HCT116 (cell line): ENCODE results near the gene ZNF655. TPM values are rescaled to one million over a fixed set of nuclear protein-coding genes. Genes with fewer than 3 reads are reported as not detected.

Experiments used
- ATAC-seq: fragments of 200-7000 bp; cut with Tn5 transposase; 2 replicates; pipeline ENCODE4 v1.9.1; 2020; ENCODE audit warnings: mild to moderate bottlenecking, moderate library complexity
- BruUV-seq: library from RNA; stranded (reverse); fragments of 400-500 nt; replicated peaks from 2 replicates; lab custom pipeline; 2021; lab: Mats Ljungman, UMichigan
- CTCF ChIA-PET: fragments of 300-600 bp; sonication (Branson Sonifier 250); formaldehyde crosslinking; loops from one replicate; lab custom pipeline; 2021; ENCODE audit warnings: antibody characterized with exemption; lab: Charles Lee
- POLR2A ChIA-PET: fragments of 300-600, 350-600 bp; sonication (Branson Sonifier 250); formaldehyde crosslinking; loops from one replicate; lab custom pipeline; 2021; ENCODE audit warnings: antibody characterized with exemption; lab: Charles Lee
- RAD21 ChIA-PET, 2 experiments: fragments of 300-600 bp; sonication (Branson Sonifier 250); formaldehyde crosslinking; loops; one replicate each; lab custom pipeline; 2023; ENCODE audit warnings: low total read pairs in 2 of 2; ENCODE audit not compliant: uncharacterized antibody in 2 of 2, unreplicated experiment in 2 of 2, low non-redundant PET in 1 of 2; lab: Charles Lee
- DNase-seq: peaks from one replicate; pipeline ENCODE4 v3.0.0-alpha.2; 2010; ENCODE audit warnings: low read depth, low spot score
- H2AFZ ChIP-seq: fragments of 200-600 bp; shearing (Covaris generic), sonication (generic); 2 replicates; pipeline ENCODE4 v1.6.1; 2017; ENCODE audit warnings: low read depth, mixed run types, mixed read lengths, antibody characterized with exemption, low read length; ENCODE audit not compliant: poor library complexity, severe bottlenecking
- H3K27ac ChIP-seq: 2 replicates; pipeline ENCODE4 v1.5.1; 2012; ENCODE audit warnings: low read depth, low read length
- H3K27me3 ChIP-seq: fragments of 200-600 bp; sonication (generic); 2 replicates; pipeline ENCODE4 v1.6.1; 2016; ENCODE audit warnings: mixed run types, low read length, mixed read lengths; ENCODE audit not compliant: insufficient read depth
- H3K36me3 ChIP-seq, 2 experiments: fragments of 200-500 bp in 1 of 2; fragments of 200-600 bp in 1 of 2; sonication (Bioruptor generic) in 1 of 2; sonication (generic) in 1 of 2; 2 replicates each; pipeline versions ENCODE4 v1.5.1 to v1.6.1; 2014 to 2016; ENCODE audit warnings: low read length in 2 of 2, inconsistent platforms in 1 of 2, mixed read lengths in 1 of 2, mixed run types in 1 of 2; ENCODE audit not compliant: insufficient read depth in 2 of 2, control insufficient read depth in 1 of 2
- H3K4me1 ChIP-seq, 2 experiments: fragments of 200-600 bp in 1 of 2; sonication (generic) in 1 of 2; 2 replicates each; pipeline versions ENCODE4 v1.5.1 to v1.6.1; 2012 to 2017; ENCODE audit warnings: low read length in 2 of 2, inconsistent platforms in 1 of 2, mild to moderate bottlenecking in 1 of 2, mixed read lengths in 1 of 2, mixed run types in 1 of 2, moderate library complexity in 1 of 2; ENCODE audit not compliant: insufficient read depth in 2 of 2, control insufficient read depth in 1 of 2
- H3K4me2 ChIP-seq: fragments of 200-600 bp; sonication (generic); 2 replicates; pipeline ENCODE4 v1.6.1; 2017; ENCODE audit warnings: mixed run types, low read length, mixed read lengths
- H3K4me3 ChIP-seq, 2 experiments: fragments of 200-600 bp in 1 of 2; sonication (generic) in 1 of 2; replicated peaks in 1 of 2; 2 replicates each; pipeline ENCODE4 v1.5.1; 2011 to 2016; ENCODE audit warnings: low read length in 2 of 2, control low read depth in 1 of 2, low read depth in 1 of 2, mild to moderate bottlenecking in 1 of 2, mixed read lengths in 1 of 2, mixed run types in 1 of 2
- H3K79me2 ChIP-seq: fragments of 200-600 bp; sonication (generic); 2 replicates; pipeline ENCODE4 v1.6.1; 2017; ENCODE audit warnings: mild to moderate bottlenecking, mixed run types, low read length, moderate library complexity, mixed read lengths; ENCODE audit not compliant: insufficient read depth
- H3K9ac ChIP-seq: fragments of 200-600 bp; sonication (generic); 2 replicates; pipeline ENCODE4 v1.6.1; 2016; ENCODE audit warnings: low read length, mixed read lengths
- H3K9me2 ChIP-seq: fragments of 200-600 bp; sonication (generic), shearing (Covaris generic); 2 replicates; pipeline ENCODE4 v1.6.1; 2017; ENCODE audit warnings: mixed run types, mild to moderate bottlenecking, moderate library complexity; ENCODE audit not compliant: insufficient read depth
- H3K9me3 ChIP-seq, 2 experiments: fragments of 200-500 bp in 1 of 2; fragments of 200-600 bp in 1 of 2; sonication (Bioruptor generic) in 1 of 2; sonication (generic) in 1 of 2; 2 replicates each; pipeline ENCODE4 v1.6.1; 2014 to 2017; ENCODE audit warnings: low read length in 2 of 2, mixed read lengths in 2 of 2, inconsistent platforms in 1 of 2, low read depth in 1 of 2, mild to moderate bottlenecking in 1 of 2, mixed run types in 1 of 2, moderate library complexity in 1 of 2; ENCODE audit not compliant: control insufficient read depth in 1 of 2, insufficient read depth in 1 of 2
- H4K20me1 ChIP-seq: fragments of 200-600 bp; sonication (generic), shearing (Covaris generic); 2 replicates; pipeline ENCODE4 v1.6.1; 2017; ENCODE audit warnings: mixed run types, mild to moderate bottlenecking, moderate library complexity; ENCODE audit not compliant: insufficient read depth
- ATF3 ChIP-seq: IDR thresholded peaks from 2 replicates; pipeline ENCODE4 v1.6.1; 2012
- CBX3 ChIP-seq: IDR thresholded peaks from 2 replicates; pipeline ENCODE4 v1.6.1; 2012; ENCODE audit warnings: low read depth
- CEBPB ChIP-seq: IDR thresholded peaks from 2 replicates; pipeline ENCODE4 v1.6.1; 2012; ENCODE audit warnings: low read depth
- CTCF ChIP-seq, 3 experiments: fragments of 200-600 bp in 1 of 3; sonication (generic) in 1 of 3; IDR thresholded peaks in 2 of 3; conservative IDR thresholded peaks in 1 of 3; 2 replicates each; pipeline ENCODE4 v1.5.1; 2012 to 2017; ENCODE audit warnings: low read depth in 2 of 3, low read length in 2 of 3, antibody characterized with exemption in 1 of 3, borderline replicate concordance in 1 of 3, control low read depth in 1 of 3, mild to moderate bottlenecking in 1 of 3, mixed read lengths in 1 of 3, mixed run types in 1 of 3, moderate library complexity in 1 of 3; ENCODE audit not compliant: insufficient read depth in 1 of 3
- EGR1 ChIP-seq: IDR thresholded peaks from 2 replicates; pipeline ENCODE4 v1.6.1; 2012; ENCODE audit warnings: low read depth
- ELF1 ChIP-seq: IDR thresholded peaks from 2 replicates; pipeline ENCODE4 v1.6.1; 2012; ENCODE audit warnings: low read depth, borderline replicate concordance
- EZH2 ChIP-seq: fragments of 200-600 bp; sonication (generic); IDR thresholded peaks from 2 replicates; pipeline ENCODE4 v1.6.1; 2017; ENCODE audit warnings: antibody characterized with exemption, mixed run types
- EZH2phosphoT487 ChIP-seq: fragments of 200-600 bp; IDR thresholded peaks from 2 replicates; pipeline ENCODE4 v1.6.1; 2018; ENCODE audit warnings: antibody characterized with exemption, borderline replicate concordance
- FOSL1 ChIP-seq: IDR thresholded peaks from 2 replicates; pipeline ENCODE4 v1.6.1; 2012; ENCODE audit warnings: low read depth
- JUND ChIP-seq: IDR thresholded peaks from 2 replicates; pipeline ENCODE4 v1.6.1; 2012
- MAX ChIP-seq: IDR thresholded peaks from 2 replicates; pipeline ENCODE4 v1.6.1; 2012
- POLR2AphosphoS5 ChIP-seq: IDR thresholded peaks from 2 replicates; pipeline ENCODE4 v1.6.1; 2011; ENCODE audit warnings: mild to moderate bottlenecking, low read depth, low read length, moderate library complexity
- RAD21 ChIP-seq: IDR thresholded peaks from 2 replicates; pipeline ENCODE4 v1.6.1; 2012; ENCODE audit warnings: low read depth, mild to moderate bottlenecking
- REST ChIP-seq: IDR thresholded peaks from 2 replicates; pipeline ENCODE4 v1.6.1; 2012; ENCODE audit warnings: low read depth
- SIN3A ChIP-seq: IDR thresholded peaks from 2 replicates; pipeline ENCODE4 v1.6.1; 2012; ENCODE audit warnings: low read depth
- SP1 ChIP-seq: IDR thresholded peaks from 2 replicates; pipeline ENCODE4 v1.6.1; 2012; ENCODE audit warnings: low read depth
- YY1 ChIP-seq: IDR thresholded peaks from 2 replicates; pipeline ENCODE4 v1.6.1; 2011; ENCODE audit warnings: low read length, low read depth, moderate library complexity, mild to moderate bottlenecking; ENCODE audit not compliant: insufficient replicate concordance; ENCODE audit errors: extremely low read depth
- ZBTB33 ChIP-seq: IDR thresholded peaks from 2 replicates; pipeline ENCODE4 v1.6.1; 2011; ENCODE audit warnings: mild to moderate bottlenecking, low read length, moderate library complexity; ENCODE audit not compliant: insufficient replicate concordance; ENCODE audit errors: extremely low read depth
- ZFX ChIP-seq: fragments of 450-650 bp; IDR thresholded peaks from 2 replicates; pipeline ENCODE4 v1.6.1; 2017
- ZNF274 ChIP-seq: fragments of 200-500 bp; sonication (Bioruptor generic); IDR thresholded peaks from 2 replicates; pipeline ENCODE4 v1.6.1; 2014; ENCODE audit warnings: mild to moderate bottlenecking, low read depth, low read length, inconsistent platforms
- intact Hi-C: fragments of 100-400 bp; cut with micrococcal nuclease; formaldehyde crosslinking; loops from 2 replicates; pipeline ENCODE4 v1.10.0; 2022
- total RNA-seq: library from RNA; stranded (reverse); gene quantifications from one replicate; pipeline ENCODE4 v1.2.1, GENCODE V29; 2021; ENCODE audit not compliant: unreplicated experiment

ZNF655 gene
- total RNA-seq, 1 experiment from 2014 or later = 45.0 TPM

- DNase-seq (no peak), ATAC-seq (no peak)
- no peaks in the 10 kb centered on the region for H3K9me2 ChIP-seq
- H3K79me2 ChIP-seq = peaks cover 37% of the 10 kb centered on the region
- no peak overlapping the region for H3K4me3 ChIP-seq
- no peaks in the 10 kb centered on the region for H3K27me3 ChIP-seq
- H3K4me1 ChIP-seq = peaks cover 0 to 1% of the 10 kb centered on the region in 2 experiments; a peak in 1 of 4 replicates
- POLR2A ChIA-PET = no interaction called here
- BruUV-seq = no TSS peak
- intact Hi-C loops = no loop called here
- CTCF ChIA-PET = no interaction called here
- no peak overlapping the region for H3K9ac ChIP-seq
- no peak overlapping the region for H2AFZ ChIP-seq
- H4K20me1 ChIP-seq = no peaks in the 10 kb centered on the region
- no peaks in the 10 kb centered on the region for H3K9me3 ChIP-seq
- RAD21 ChIA-PET = no interaction called here
- H3K36me3 ChIP-seq = peaks cover 60 to 62% of the 10 kb centered on the region in 2 experiments; a peak in 3 of 4 replicates
- H3K4me2 ChIP-seq = no peak overlapping the region
- no peak overlapping the region for H3K27ac ChIP-seq
- no peak for TF ChIP-seq CTCF (IDR thresholded peaks at IDR 0.05 in 2 of 3, conservative IDR thresholded peaks at IDR 0.05 in 1 of 3; ENCODE audit: borderline replicate concordance in 1 of 3, insufficient read depth in 1 of 3, low read depth in 2 of 3, low read length in 2 of 3)
- TF ChIP-seq SP1 = no peak
- no peak for TF ChIP-seq ZFX
- TF ChIP-seq ZNF274 = no peak
- no peak for TF ChIP-seq CBX3
- TF ChIP-seq CEBPB = no peak
- TF ChIP-seq ATF3 = no peak
- TF ChIP-seq ZBTB33 = no peak
- no peak for TF ChIP-seq RAD21
- no peak for TF ChIP-seq EZH2phosphoT487
- no peak for TF ChIP-seq FOSL1
- no peak for TF ChIP-seq SIN3A
- TF ChIP-seq REST = no peak
- TF ChIP-seq YY1 = no peak
- no peak for TF ChIP-seq POLR2AphosphoS5
- TF ChIP-seq EZH2 = no peak
- TF ChIP-seq ELF1 = no peak
- TF ChIP-seq JUND = no peak
- TF ChIP-seq MAX = no peak
- no peak for TF ChIP-seq EGR1
These were observed 65.4 kb downstream of the ZNF655 start for GRCh38 chr7:99623702-99624447.
